ENCODE results near the gene EIF2S1. TPM values are rescaled to one million over a fixed set of nuclear protein-coding genes. Genes with fewer than 3 reads are reported as not detected.
"Not testable (repeated sequence)": the region's sequence is repeated elsewhere in the genome, so short reads cannot be mapped to it uniquely, and the experiment has no call there.

EIF2S1 gene
- total RNA-seq, 1 donor from 2014 or later, result 82.8 TPM

GRCh38 chr14:67411370-67411769 lies 51.2 kb downstream of the EIF2S1 start:
- peak; percentile 74 for DNase-seq (ENCODE audit: low spot score)

GRCh38 chr14:67411820-67412421 lies 51.8 kb downstream of the EIF2S1 start, which contains the start of gene PLEK2:
TSS of gene PLEK2 (minus strand) at chr14:67412165. CDS start at chr14:67412059, 106 bp downstream.
- DNase-seq (ENCODE audit: low spot score), result peak; percentile 48

GRCh38 chr14:67413806-67414769 lies 54.0 kb downstream of the EIF2S1 start:
- DNase-seq (ENCODE audit: low spot score), result no peak

GRCh38 chr14:67415610-67416009 lies 55.5 kb downstream of the EIF2S1 start:
- not testable (repeated sequence) for DNase-seq (ENCODE audit: low spot score)

- no peak for DNase-seq (ENCODE audit: low spot score)
Observed at GRCh38 chr14:67416085-67416484, 56.0 kb downstream of the EIF2S1 start.

DNA sequence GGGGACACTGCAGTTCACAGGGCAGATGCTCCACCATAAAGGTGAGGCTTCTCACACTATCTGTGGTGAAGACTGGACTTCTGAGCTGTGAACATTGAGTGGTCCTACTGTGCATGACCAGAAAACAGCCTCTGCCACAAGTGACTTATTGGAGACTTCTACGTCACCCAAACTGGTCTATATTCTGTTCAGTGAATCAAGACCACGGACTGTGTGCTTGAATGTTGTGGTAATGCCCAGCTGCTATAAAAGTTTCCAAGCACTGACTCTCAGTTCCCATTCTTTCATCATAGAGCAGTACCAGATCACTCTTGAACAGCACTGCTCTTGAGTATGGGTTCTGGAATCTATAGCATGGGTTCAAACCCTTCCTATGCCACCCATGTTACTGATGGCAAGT lies 56.7 kb downstream of the EIF2S1 start:
- DNase-seq (ENCODE audit: low spot score), result no peak

DNA sequence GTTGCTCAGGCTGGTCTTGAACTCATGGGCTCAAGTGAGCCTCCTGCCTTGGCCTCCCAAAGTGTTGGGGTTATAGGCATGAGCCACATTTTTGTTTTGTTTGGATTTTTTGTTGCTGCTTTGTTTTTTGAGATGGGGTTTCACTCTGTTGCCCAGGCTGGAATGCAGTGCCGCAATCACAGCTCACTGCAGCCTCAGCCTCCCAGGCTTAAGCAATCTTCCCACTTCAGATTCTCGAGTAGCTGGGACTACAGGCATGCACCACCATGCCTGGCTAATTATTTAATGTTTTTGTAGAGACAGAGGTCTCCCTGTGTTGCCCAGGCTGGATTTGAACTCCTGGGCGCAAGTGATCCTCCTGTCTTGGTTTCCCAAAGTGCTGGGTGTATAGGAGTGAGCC lies 57.5 kb downstream of the EIF2S1 start:
- DNase-seq (ENCODE audit: low spot score), result no peak

- DNase-seq (ENCODE audit: low spot score), result no peak
Observed at GRCh38 chr14:67418401-67419191, 58.5 kb downstream of the EIF2S1 start.

- no peak for DNase-seq (ENCODE audit: low spot score)
Observed at GRCh38 chr14:67420102-67420739, 60.1 kb downstream of the EIF2S1 start.

- DNase-seq (ENCODE audit: low spot score), result no peak
Observed at GRCh38 chr14:67421356-67422224, 61.5 kb downstream of the EIF2S1 start.

- DNase-seq (ENCODE audit: low spot score), result no peak
Observed at GRCh38 chr14:67423424-67423823, 63.3 kb downstream of the EIF2S1 start.

DNA sequence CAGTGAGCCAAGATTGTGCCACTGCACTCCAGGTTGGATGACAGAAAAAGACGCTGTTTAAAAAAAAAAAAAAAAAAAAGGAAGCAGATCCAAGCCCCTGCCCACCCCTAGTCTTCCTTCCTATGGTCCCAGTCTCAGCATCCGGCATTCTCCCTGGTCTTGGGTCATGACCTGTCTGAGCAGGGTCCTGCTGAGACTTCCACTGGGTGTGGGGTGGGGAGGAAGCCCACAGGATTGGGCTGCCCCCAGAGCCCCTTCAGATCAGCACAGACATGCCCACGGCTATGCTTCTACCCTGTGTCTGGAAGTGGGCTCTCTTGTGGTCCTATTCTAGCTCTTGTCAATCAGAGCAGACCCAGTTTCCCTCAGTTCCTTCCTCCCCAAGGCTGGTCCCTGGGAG lies 64.4 kb downstream of the EIF2S1 start:
- DNase-seq (ENCODE audit: low spot score), result no peak

DNA sequence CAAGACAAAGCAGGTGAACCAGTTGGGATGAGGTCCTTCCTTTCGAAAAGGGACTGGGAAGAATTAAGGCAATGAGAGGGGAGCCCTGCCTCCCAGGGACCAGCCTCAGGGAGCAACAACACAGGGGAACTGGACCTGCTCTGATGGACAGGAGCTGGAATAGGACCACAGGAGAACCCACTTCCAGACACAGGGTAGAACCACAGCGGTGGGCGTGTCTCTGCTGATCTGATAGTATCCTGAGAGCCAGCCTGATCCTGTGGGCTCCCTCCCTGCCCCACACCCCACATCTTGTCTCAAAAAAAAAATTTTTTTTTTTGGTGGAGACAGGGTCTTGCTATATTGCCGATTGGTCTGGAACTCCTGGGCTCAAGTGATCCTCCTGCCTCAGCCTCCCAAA lies 65.5 kb downstream of the EIF2S1 start:
- no peak for DNase-seq (ENCODE audit: low spot score)

DNA sequence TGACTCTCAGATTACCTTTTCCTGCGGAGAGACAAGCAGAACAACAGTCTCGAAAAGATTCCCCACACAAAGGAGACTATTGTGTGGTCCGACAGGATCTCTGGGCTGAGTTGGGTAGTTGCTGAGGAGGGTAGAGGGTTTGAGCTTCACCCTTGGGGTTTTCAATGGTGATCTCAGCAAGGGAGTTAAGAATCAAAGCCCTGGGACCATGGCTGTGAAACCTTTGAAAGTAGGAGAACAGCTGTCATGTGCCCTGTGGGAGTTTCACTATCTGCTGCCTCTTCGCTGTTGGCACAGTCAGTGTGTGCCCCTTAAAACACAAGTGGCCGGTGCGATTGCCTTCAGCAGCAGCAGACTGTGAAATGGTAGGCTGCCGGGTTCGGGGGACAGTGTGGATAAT lies 66.0 kb downstream of the EIF2S1 start:
- DNase-seq (ENCODE audit: low spot score), result no peak

DNA sequence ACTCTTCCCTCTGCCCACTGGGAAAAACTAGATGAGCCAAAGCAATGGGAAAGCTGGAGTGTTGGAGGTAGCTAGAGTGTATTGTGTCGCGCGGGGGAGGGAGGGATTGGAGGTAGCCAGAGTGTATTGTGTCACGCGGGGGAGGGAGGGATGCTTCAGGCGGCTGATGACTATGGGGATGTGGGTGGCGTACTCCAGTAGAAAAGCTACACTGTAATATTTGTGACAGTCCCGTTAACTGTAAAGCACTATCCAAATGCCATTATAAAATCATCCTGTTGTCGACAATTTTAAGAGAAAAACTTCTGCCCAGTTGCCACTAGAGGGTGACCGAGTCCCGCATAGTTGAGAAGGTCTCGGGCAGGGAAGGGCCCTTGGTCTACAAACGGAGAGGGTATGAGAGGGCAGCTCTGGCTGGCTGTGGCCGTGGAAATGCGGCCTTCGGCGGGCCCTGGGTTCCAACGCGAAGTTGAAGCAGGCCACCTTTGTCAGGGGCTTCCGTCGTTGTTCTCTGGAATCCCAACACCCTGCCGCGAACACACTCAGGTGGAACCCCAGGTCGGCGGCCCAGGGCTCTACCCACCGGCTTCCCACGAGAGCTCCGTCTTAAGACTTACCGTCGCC lies 67.0 kb downstream of the EIF2S1 start:
- DNase-seq (ENCODE audit: low spot score), result peak; percentile 84

DNA sequence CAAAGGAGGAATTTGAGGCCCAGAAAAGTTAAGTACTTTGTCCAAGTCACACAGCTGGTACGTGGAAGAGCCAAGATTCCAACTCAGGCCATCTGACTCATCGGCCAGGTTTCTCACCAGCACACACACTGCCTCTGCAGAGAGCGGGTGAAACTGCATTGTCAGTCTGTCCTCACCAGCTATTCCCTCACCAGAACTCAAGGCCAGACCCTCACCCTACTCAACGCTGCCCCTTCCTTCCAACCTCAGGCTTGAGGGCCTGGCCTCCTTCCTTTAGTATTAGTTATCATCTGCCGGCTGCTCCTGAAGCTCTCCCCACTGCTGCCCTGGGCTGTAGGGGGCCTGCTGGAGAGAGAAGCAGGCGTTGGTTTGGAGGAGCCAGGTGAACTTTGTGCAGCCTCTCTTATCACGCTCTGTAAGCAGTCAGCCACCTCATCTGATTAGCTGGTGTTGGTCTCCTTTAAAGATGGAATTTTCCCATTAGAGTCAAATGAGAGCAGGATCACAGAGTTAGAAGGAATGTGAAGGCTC lies 68.4 kb downstream of the EIF2S1 start:
- DNase-seq (ENCODE audit: low spot score), result no peak

GRCh38 chr14:67429510-67430205 lies 69.5 kb downstream of the EIF2S1 start:
- no peak for DNase-seq (ENCODE audit: low spot score)

DNA sequence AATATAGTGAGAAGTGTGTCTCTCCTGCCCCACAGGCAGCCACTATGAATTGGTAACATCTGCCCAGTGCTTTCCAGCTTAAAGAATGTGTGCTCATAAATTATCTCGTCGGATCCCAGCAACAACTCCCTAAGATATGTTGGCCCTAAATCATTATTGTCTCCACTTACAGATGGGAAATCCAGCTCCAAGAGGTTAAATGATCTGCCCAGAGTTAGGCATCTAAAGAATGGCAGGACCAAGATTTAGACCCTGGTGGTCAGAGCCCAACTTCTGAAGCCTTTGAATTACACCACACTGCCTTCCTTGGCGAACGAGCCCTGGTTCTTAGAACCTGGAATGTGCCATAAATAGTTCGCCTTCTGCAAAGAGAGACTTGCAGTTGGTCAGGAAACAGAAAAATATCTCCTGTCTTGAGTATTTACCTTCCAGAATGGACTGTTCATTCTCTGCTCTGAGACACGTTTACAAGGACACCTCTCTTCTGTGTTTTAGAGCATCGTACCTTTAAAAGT lies 72.0 kb downstream of the EIF2S1 start:
- peak; percentile 9 for DNase-seq (ENCODE audit: low spot score)

DNA sequence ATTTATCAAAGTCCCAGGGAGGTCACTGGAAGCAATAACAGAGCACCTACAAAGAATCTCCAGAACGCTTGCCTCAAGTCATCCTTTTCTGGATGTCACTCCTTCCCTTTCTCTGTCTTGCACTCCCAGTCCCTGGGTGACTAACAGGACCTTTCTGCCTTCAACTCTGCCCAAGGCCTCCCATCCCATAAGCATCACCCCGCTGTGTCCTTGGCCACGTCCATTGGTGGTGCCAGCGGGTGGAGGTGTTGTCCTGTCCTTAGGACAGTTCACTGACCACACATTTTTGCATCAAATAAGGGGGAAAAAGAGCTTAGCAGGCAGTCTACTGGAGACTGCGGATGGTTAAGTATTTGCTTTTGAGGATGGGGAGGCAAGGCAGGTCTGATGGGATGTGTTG lies 75.5 kb downstream of the EIF2S1 start:
- no peak for DNase-seq (ENCODE audit: low spot score)
